SK-N-SH (cell line): Measurements from ENCODE around the gene PAQR5. TPM values are rescaled to one million over a fixed set of nuclear protein-coding genes. Genes with fewer than 3 reads are reported as not detected.

Experiments used
- CTCF ChIA-PET: fragments of 300-600, 350-600 bp; formaldehyde crosslinking; extraction: SDS; loops from one replicate; lab custom pipeline; 2021; lab: Yijun Ruan, JAX
- POLR2A ChIA-PET: fragments of 350-600 bp; sonication (Branson Sonifier 250); formaldehyde crosslinking; extraction: SDS; loops from one replicate; lab custom pipeline; 2020; ENCODE audit warnings: antibody characterized with exemption, inconsistent platforms; lab: Yijun Ruan, JAX
- DNase-seq: peaks from one replicate; pipeline ENCODE4 v3.0.0; 2012
- H2AFZ ChIP-seq: fragments of 200-600 bp; sonication (generic); 2 replicates; pipeline ENCODE4 v1.8.1; 2016; ENCODE audit warnings: antibody characterized with exemption, mild to moderate bottlenecking, low read depth
- H3F3A ChIP-seq: fragments of 200-600 bp; sonication (generic); replicated peaks from 2 replicates; pipeline ENCODE3; 2016; ENCODE audit warnings: antibody characterized with exemption, mild to moderate bottlenecking; ENCODE audit not compliant: insufficient read depth
- H3K27ac ChIP-seq, 2 experiments: fragments of 200-500 bp in 1 of 2; fragments of 200-600 bp in 1 of 2; sonication (Bioruptor generic) in 1 of 2; sonication (generic), shearing (Covaris generic) in 1 of 2; 2 replicates each; pipeline versions ENCODE4 v1.5.1 to v1.6.1; 2014 to 2016; ENCODE audit warnings: low read depth in 2 of 2, inconsistent platforms in 1 of 2, low read length in 1 of 2, mild to moderate bottlenecking in 1 of 2, mixed read lengths in 1 of 2
- H3K27me3 ChIP-seq: fragments of 200-600 bp; sonication (generic), shearing (Covaris generic); 2 replicates; pipeline ENCODE4 v1.6.1; 2016; ENCODE audit warnings: mixed run types; ENCODE audit not compliant: insufficient read depth
- H3K36me3 ChIP-seq, 2 experiments: fragments of 200-500 bp in 1 of 2; fragments of 200-600 bp in 1 of 2; sonication (Bioruptor generic) in 1 of 2; sonication (generic) in 1 of 2; replicated peaks in 1 of 2; 2 replicates each; pipeline versions ENCODE3 to v1.5.1; 2014 to 2016; ENCODE audit warnings: low read length in 1 of 2, mild to moderate bottlenecking in 1 of 2; ENCODE audit not compliant: insufficient read depth in 2 of 2, control insufficient read depth in 1 of 2
- H3K4me1 ChIP-seq, 2 experiments: fragments of 200-500 bp in 1 of 2; fragments of 200-600 bp in 1 of 2; sonication (Bioruptor generic) in 1 of 2; sonication (generic), shearing (Covaris generic) in 1 of 2; 2 replicates each; pipeline versions ENCODE4 v1.5.1 to v1.6.1; 2014 to 2016; ENCODE audit warnings: low read depth in 1 of 2, low read length in 1 of 2, mixed run types in 1 of 2; ENCODE audit not compliant: insufficient read depth in 2 of 2, control insufficient read depth in 1 of 2
- H3K4me2 ChIP-seq: fragments of 200-600 bp; sonication (generic), shearing (Covaris generic); 2 replicates; pipeline ENCODE4 v1.6.1; 2017; ENCODE audit warnings: mixed run types
- H3K4me3 ChIP-seq, 2 experiments: fragments of 200-500 bp in 1 of 2; fragments of 200-600 bp in 1 of 2; sonication (Bioruptor generic) in 1 of 2; sonication (generic), shearing (Covaris generic) in 1 of 2; 2 replicates each; pipeline versions ENCODE4 v1.5.1 to v1.8.1; 2014 to 2016; ENCODE audit warnings: low read depth in 2 of 2, inconsistent platforms in 1 of 2, low read length in 1 of 2, mild to moderate bottlenecking in 1 of 2, mixed read lengths in 1 of 2, moderate library complexity in 1 of 2
- H3K79me2 ChIP-seq: fragments of 200-600 bp; sonication (generic); 2 replicates; pipeline ENCODE4 v1.8.1; 2017; ENCODE audit warnings: mild to moderate bottlenecking; ENCODE audit not compliant: insufficient read depth
- H3K9ac ChIP-seq: fragments of 200-600 bp; sonication (generic); 2 replicates; pipeline ENCODE4 v1.6.1; 2017; ENCODE audit warnings: mixed run types
- H3K9me2 ChIP-seq: fragments of 200-600 bp; sonication (generic); 2 replicates; pipeline ENCODE4 v1.6.1; 2017; ENCODE audit warnings: mixed run types
- H3K9me3 ChIP-seq: fragments of 200-600 bp; sonication (generic); 2 replicates; pipeline ENCODE4 v1.6.1; 2017; ENCODE audit warnings: mixed run types, mild to moderate bottlenecking, moderate library complexity
- H4K20me1 ChIP-seq: fragments of 200-600 bp; sonication (generic); 2 replicates; pipeline ENCODE4 v1.6.1; 2017; ENCODE audit warnings: mild to moderate bottlenecking, mixed run types; ENCODE audit not compliant: insufficient read depth
- FOSL2 ChIP-seq: IDR thresholded peaks from 2 replicates; pipeline ENCODE4 v1.4.0; 2012; ENCODE audit warnings: low read depth, mild to moderate bottlenecking, moderate library complexity, borderline replicate concordance
- MXI1 ChIP-seq: IDR thresholded peaks from 2 replicates; pipeline ENCODE4 v1.6.1; 2012; ENCODE audit warnings: mild to moderate bottlenecking, low read depth, low read length, improper control_type of control experiment
- NFIC ChIP-seq: IDR thresholded peaks from 2 replicates; pipeline ENCODE4 v1.4.0; 2012; ENCODE audit warnings: borderline replicate concordance
- NRF1 ChIP-seq: IDR thresholded peaks from 2 replicates; pipeline ENCODE4 v1.6.1; 2012; ENCODE audit warnings: low read depth, mild to moderate bottlenecking, low read length
- POLR2AphosphoS5 ChIP-seq: IDR thresholded peaks from 2 replicates; pipeline ENCODE4 v1.6.1; 2012; ENCODE audit warnings: low read depth, low read length
- RAD21 ChIP-seq: IDR thresholded peaks from 2 replicates; pipeline ENCODE4 v1.6.1; 2012; ENCODE audit warnings: mild to moderate bottlenecking, low read length
- SIN3A ChIP-seq: IDR thresholded peaks from 2 replicates; pipeline ENCODE4 v1.6.1; 2012; ENCODE audit warnings: low read depth, mild to moderate bottlenecking, low read length, moderate library complexity, borderline replicate concordance
- SMC3 ChIP-seq: IDR thresholded peaks from 2 replicates; pipeline ENCODE4 v1.6.1; 2012; ENCODE audit warnings: low read depth, low read length, improper control_type of control experiment
- WGBS: methylation state at CpG from one replicate; pipeline ENCODE4 v1.1.6; 2017; ENCODE audit warnings: low lambda C conversion rate; 5-methylcytosine and 5-hydroxymethylcytosine counted together
- polyA plus RNA-seq, 3 experiments: library from polyadenylated mRNA; depleted of rRNA; stranded (reverse); fragments of >200 nt; gene quantifications; 2 replicates each; pipeline ENCODE4 v1.2.3, GENCODE V29; 2012
- TF ChIP-seq, protein P1 (sequence below): IDR thresholded peaks from 2 replicates; pipeline ENCODE4 v1.4.0; 2012; ENCODE audit warnings: low read depth, borderline replicate concordance
- TF ChIP-seq, protein P2 (sequence below): IDR thresholded peaks from 2 replicates; pipeline ENCODE4 v1.4.0; 2012; ENCODE audit warnings: low read depth
- TF ChIP-seq, protein P3 (sequence below): fragments of 150-350 bp; IDR thresholded peaks from 2 replicates; pipeline ENCODE4 v1.6.1; 2017; ENCODE audit warnings: antibody characterized with exemption, low read length, low read depth, borderline replicate concordance
- TF ChIP-seq, protein P4 (sequence below): IDR thresholded peaks from 2 replicates; pipeline ENCODE4; 2012
- TF ChIP-seq, protein P5 (sequence below): IDR thresholded peaks from 2 replicates; pipeline ENCODE4 v1.6.1; 2012; ENCODE audit warnings: mild to moderate bottlenecking, low read depth, low read length, moderate library complexity

The PAQR5 gene, protein sequence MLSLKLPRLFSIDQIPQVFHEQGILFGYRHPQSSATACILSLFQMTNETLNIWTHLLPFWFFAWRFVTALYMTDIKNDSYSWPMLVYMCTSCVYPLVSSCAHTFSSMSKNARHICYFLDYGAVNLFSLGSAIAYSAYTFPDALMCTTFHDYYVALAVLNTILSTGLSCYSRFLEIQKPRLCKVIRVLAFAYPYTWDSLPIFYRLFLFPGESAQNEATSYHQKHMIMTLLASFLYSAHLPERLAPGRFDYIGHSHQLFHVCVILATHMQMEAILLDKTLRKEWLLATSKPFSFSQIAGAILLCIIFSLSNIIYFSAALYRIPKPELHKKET
- polyA plus RNA-seq (2012; rRNA removed): 3.9 and 4.3 TPM in 2 replicates
- polyA plus RNA-seq (2012; cell fraction: cytosol; rRNA removed): 2.5 and 4.6 TPM in 2 replicates
- 2.5 and 3.8 TPM in 2 replicates for polyA plus RNA-seq (2012; cell fraction: nucleus; rRNA removed)

DNA sequence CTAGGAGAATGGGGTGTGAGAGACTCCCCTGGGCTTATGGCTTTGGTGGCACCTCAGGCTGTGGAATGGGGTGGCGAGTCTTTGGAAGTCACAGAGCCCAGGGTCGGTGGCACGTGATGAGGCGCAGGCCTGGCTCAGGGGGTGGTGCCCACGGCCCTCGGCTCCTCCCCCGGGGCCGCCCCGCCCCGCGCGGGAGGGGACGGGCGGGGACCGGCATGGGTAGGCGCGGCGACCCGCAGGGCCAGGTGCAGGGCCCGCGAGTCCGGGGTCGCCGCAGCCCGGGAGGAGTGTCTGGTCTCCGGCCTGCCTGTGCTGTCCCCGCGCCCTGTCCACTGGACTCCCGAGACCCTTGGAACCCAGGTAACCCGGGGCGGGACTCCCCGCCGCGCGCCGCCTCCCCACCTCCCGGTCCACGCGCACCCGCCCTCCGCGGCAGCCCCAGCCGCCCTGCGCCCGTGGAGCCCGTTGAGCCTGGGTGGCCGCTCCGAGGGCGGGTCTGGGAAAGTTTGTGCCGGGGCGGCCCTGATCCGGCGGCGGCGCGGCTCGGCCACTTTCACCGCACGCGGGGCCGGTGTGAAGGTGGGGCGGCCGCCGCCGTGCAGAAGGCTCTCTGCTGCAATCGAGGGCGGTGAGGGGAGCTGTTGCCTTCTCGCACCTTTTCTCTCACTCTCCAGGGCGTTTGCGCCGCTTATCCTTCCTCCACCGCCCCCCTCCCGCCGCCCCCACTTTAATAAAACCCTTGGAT lies at the start of gene PAQR5:
PAQR5 (plus strand) TSS at position 216 of the 745 bp plus-strand sequence. CDS start 61,169 bp downstream, outside the sequence.
- no peaks in the 10 kb centered on the region for H4K20me1 ChIP-seq

More for the DNA sequence above, at the start of gene PAQR5:
- no peaks in the 10 kb centered on the region for H3K36me3 ChIP-seq
- H3F3A ChIP-seq: no peaks in the 10 kb centered on the region
- H3K4me2 ChIP-seq: peak within 1 kb of the TSS; percentile 80
- ChIA-PET CTCF (interaction anchor here (0.6 to 1.4 kb wide), 5 partner anchors 8 to 195 kb away, joined by 3 read pairs; no protein-coding TSS in a partner anchor), POLR2A (no interaction called here)
- no peak within 1 kb of the TSS for H3K27ac ChIP-seq
- no peak for TF ChIP-seq SIN3A
- TF ChIP-seq, protein P1, sequence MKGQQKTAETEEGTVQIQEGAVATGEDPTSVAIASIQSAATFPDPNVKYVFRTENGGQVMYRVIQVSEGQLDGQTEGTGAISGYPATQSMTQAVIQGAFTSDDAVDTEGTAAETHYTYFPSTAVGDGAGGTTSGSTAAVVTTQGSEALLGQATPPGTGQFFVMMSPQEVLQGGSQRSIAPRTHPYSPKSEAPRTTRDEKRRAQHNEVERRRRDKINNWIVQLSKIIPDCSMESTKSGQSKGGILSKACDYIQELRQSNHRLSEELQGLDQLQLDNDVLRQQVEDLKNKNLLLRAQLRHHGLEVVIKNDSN: peak; percentile 83
- no peak for TF ChIP-seq POLR2AphosphoS5
- TF ChIP-seq SMC3: no peak
- no peak for TF ChIP-seq FOSL2
- TF ChIP-seq, protein P2, sequence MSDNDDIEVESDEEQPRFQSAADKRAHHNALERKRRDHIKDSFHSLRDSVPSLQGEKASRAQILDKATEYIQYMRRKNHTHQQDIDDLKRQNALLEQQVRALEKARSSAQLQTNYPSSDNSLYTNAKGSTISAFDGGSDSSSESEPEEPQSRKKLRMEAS: peak; percentile 22; the same call in 1 of the 2 replicates
- TF ChIP-seq, protein P3, sequence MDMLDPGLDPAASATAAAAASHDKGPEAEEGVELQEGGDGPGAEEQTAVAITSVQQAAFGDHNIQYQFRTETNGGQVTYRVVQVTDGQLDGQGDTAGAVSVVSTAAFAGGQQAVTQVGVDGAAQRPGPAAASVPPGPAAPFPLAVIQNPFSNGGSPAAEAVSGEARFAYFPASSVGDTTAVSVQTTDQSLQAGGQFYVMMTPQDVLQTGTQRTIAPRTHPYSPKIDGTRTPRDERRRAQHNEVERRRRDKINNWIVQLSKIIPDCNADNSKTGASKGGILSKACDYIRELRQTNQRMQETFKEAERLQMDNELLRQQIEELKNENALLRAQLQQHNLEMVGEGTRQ: peak; percentile 36; the same call in 1 of the 2 replicates
- TF ChIP-seq NFIC: no peak
- TF ChIP-seq RAD21: no peak
- TF ChIP-seq NRF1: no peak
- TF ChIP-seq, protein P4, sequence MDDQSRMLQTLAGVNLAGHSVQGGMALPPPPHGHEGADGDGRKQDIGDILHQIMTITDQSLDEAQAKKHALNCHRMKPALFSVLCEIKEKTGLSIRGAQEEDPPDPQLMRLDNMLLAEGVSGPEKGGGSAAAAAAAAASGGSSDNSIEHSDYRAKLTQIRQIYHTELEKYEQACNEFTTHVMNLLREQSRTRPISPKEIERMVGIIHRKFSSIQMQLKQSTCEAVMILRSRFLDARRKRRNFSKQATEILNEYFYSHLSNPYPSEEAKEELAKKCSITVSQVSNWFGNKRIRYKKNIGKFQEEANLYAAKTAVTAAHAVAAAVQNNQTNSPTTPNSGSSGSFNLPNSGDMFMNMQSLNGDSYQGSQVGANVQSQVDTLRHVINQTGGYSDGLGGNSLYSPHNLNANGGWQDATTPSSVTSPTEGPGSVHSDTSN: no peak
- peak; percentile 25; the same call in 1 of the 2 replicates for TF ChIP-seq MXI1
- TF ChIP-seq, protein P5, sequence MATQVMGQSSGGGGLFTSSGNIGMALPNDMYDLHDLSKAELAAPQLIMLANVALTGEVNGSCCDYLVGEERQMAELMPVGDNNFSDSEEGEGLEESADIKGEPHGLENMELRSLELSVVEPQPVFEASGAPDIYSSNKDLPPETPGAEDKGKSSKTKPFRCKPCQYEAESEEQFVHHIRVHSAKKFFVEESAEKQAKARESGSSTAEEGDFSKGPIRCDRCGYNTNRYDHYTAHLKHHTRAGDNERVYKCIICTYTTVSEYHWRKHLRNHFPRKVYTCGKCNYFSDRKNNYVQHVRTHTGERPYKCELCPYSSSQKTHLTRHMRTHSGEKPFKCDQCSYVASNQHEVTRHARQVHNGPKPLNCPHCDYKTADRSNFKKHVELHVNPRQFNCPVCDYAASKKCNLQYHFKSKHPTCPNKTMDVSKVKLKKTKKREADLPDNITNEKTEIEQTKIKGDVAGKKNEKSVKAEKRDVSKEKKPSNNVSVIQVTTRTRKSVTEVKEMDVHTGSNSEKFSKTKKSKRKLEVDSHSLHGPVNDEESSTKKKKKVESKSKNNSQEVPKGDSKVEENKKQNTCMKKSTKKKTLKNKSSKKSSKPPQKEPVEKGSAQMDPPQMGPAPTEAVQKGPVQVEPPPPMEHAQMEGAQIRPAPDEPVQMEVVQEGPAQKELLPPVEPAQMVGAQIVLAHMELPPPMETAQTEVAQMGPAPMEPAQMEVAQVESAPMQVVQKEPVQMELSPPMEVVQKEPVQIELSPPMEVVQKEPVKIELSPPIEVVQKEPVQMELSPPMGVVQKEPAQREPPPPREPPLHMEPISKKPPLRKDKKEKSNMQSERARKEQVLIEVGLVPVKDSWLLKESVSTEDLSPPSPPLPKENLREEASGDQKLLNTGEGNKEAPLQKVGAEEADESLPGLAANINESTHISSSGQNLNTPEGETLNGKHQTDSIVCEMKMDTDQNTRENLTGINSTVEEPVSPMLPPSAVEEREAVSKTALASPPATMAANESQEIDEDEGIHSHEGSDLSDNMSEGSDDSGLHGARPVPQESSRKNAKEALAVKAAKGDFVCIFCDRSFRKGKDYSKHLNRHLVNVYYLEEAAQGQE: no peak
- WGBS: 11% methylated on average over 27 of the region's 74 CpGs
- H3K4me3 ChIP-seq: peak within 1 kb of the TSS; percentile 65 to 66
- peaks cover 0 to 6% of the 10 kb centered on the region in 2 experiments; a peak in 1 of 4 replicates for H3K4me1 ChIP-seq
- no peaks in the 10 kb centered on the region for H3K79me2 ChIP-seq
- no peaks in the 10 kb centered on the region for H3K9me2 ChIP-seq
- H3K9ac ChIP-seq: peak within 1 kb of the TSS; percentile 53; the same call in 1 of the 2 replicates
- no peaks in the 10 kb centered on the region for H3K27me3 ChIP-seq
- no peaks in the 10 kb centered on the region for H3K9me3 ChIP-seq
- DNase-seq: peak; percentile 91
- H2AFZ ChIP-seq: peak within 1 kb of the TSS; percentile 83
